ENCODE results near the gene ESR1.

DNA sequence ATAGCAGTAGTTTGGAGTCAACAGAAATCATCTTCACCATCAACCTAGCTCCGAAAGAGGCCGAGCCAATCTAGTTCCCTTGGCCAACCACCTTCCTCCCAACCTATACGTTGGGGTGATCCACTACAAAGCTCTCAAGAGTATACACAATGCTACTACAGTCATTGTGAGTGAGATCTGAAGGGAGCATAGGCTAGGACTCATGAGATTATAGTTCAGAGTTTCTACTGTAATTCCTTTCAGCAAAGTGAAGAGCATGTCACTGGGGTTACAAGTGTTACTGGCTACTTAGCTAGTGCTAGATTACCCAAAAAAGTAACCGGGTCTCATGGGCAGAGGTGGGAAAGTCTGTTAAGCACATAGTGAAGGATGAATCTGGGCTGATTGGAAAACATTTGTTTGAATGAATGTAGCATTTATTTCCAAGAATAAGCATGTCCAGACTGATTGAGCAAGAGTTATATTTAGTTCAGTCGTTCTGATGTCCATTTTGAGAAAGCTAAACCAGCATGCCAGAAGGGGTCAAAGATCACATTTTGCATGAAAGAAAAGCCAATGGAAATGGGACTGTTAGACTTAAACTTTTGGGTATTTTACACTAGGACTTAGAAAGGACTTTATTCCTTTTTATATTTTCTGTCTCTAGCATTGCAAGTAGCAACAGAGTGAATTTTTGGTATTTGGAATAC, 10.5 kb upstream of the ESR1 start:
- TF ChIP-seq EZH2 (IDR thresholded peaks at IDR 0.05; ENCODE audit: borderline replicate concordance, low read length) = no peak
- TF ChIP-seq, protein P1, sequence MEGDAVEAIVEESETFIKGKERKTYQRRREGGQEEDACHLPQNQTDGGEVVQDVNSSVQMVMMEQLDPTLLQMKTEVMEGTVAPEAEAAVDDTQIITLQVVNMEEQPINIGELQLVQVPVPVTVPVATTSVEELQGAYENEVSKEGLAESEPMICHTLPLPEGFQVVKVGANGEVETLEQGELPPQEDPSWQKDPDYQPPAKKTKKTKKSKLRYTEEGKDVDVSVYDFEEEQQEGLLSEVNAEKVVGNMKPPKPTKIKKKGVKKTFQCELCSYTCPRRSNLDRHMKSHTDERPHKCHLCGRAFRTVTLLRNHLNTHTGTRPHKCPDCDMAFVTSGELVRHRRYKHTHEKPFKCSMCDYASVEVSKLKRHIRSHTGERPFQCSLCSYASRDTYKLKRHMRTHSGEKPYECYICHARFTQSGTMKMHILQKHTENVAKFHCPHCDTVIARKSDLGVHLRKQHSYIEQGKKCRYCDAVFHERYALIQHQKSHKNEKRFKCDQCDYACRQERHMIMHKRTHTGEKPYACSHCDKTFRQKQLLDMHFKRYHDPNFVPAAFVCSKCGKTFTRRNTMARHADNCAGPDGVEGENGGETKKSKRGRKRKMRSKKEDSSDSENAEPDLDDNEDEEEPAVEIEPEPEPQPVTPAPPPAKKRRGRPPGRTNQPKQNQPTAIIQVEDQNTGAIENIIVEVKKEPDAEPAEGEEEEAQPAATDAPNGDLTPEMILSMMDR (conservative IDR thresholded peaks at IDR 0.05 in 1 of 2, IDR thresholded peaks at IDR 0.05 in 1 of 2; ENCODE audit: extremely low read depth in 1 of 2, insufficient read depth in 1 of 2, low read depth in 1 of 2, low read length in 2 of 2) = no peak
